HCT116 (cell line): ENCODE results near the gene CCL11. TPM values are rescaled to one million over a fixed set of nuclear protein-coding genes. Genes with fewer than 3 reads are reported as not detected.

Experiments used
- ATAC-seq: fragments of 200-7000 bp; cut with Tn5 transposase; 2 replicates; pipeline ENCODE4 v1.9.1; 2020; ENCODE audit warnings: mild to moderate bottlenecking, moderate library complexity
- BruUV-seq: library from RNA; stranded (reverse); fragments of 400-500 nt; replicated peaks from 2 replicates; lab custom pipeline; 2021; lab: Mats Ljungman, UMichigan
- CTCF ChIA-PET: fragments of 300-600 bp; sonication (Branson Sonifier 250); formaldehyde crosslinking; loops from one replicate; lab custom pipeline; 2021; ENCODE audit warnings: antibody characterized with exemption; lab: Charles Lee
- POLR2A ChIA-PET: fragments of 300-600, 350-600 bp; sonication (Branson Sonifier 250); formaldehyde crosslinking; loops from one replicate; lab custom pipeline; 2021; ENCODE audit warnings: antibody characterized with exemption; lab: Charles Lee
- RAD21 ChIA-PET, 2 experiments: fragments of 300-600 bp; sonication (Branson Sonifier 250); formaldehyde crosslinking; loops; one replicate each; lab custom pipeline; 2023; ENCODE audit warnings: low total read pairs in 2 of 2; ENCODE audit not compliant: uncharacterized antibody in 2 of 2, unreplicated experiment in 2 of 2, low non-redundant PET in 1 of 2; lab: Charles Lee
- DNase-seq: peaks from one replicate; pipeline ENCODE4 v3.0.0-alpha.2; 2010; ENCODE audit warnings: low read depth, low spot score
- H2AFZ ChIP-seq: fragments of 200-600 bp; shearing (Covaris generic), sonication (generic); 2 replicates; pipeline ENCODE4 v1.6.1; 2017; ENCODE audit warnings: low read depth, mixed run types, mixed read lengths, antibody characterized with exemption, low read length; ENCODE audit not compliant: poor library complexity, severe bottlenecking
- H3K27ac ChIP-seq: 2 replicates; pipeline ENCODE4 v1.5.1; 2012; ENCODE audit warnings: low read depth, low read length
- H3K27me3 ChIP-seq: fragments of 200-600 bp; sonication (generic); 2 replicates; pipeline ENCODE4 v1.6.1; 2016; ENCODE audit warnings: mixed run types, low read length, mixed read lengths; ENCODE audit not compliant: insufficient read depth
- H3K36me3 ChIP-seq, 2 experiments: fragments of 200-500 bp in 1 of 2; fragments of 200-600 bp in 1 of 2; sonication (Bioruptor generic) in 1 of 2; sonication (generic) in 1 of 2; 2 replicates each; pipeline versions ENCODE4 v1.5.1 to v1.6.1; 2014 to 2016; ENCODE audit warnings: low read length in 2 of 2, inconsistent platforms in 1 of 2, mixed read lengths in 1 of 2, mixed run types in 1 of 2; ENCODE audit not compliant: insufficient read depth in 2 of 2, control insufficient read depth in 1 of 2
- H3K4me1 ChIP-seq, 2 experiments: fragments of 200-600 bp in 1 of 2; sonication (generic) in 1 of 2; 2 replicates each; pipeline versions ENCODE4 v1.5.1 to v1.6.1; 2012 to 2017; ENCODE audit warnings: low read length in 2 of 2, inconsistent platforms in 1 of 2, mild to moderate bottlenecking in 1 of 2, mixed read lengths in 1 of 2, mixed run types in 1 of 2, moderate library complexity in 1 of 2; ENCODE audit not compliant: insufficient read depth in 2 of 2, control insufficient read depth in 1 of 2
- H3K4me2 ChIP-seq: fragments of 200-600 bp; sonication (generic); 2 replicates; pipeline ENCODE4 v1.6.1; 2017; ENCODE audit warnings: mixed run types, low read length, mixed read lengths
- H3K4me3 ChIP-seq, 2 experiments: fragments of 200-600 bp in 1 of 2; sonication (generic) in 1 of 2; replicated peaks in 1 of 2; 2 replicates each; pipeline ENCODE4 v1.5.1; 2011 to 2016; ENCODE audit warnings: low read length in 2 of 2, control low read depth in 1 of 2, low read depth in 1 of 2, mild to moderate bottlenecking in 1 of 2, mixed read lengths in 1 of 2, mixed run types in 1 of 2
- H3K79me2 ChIP-seq: fragments of 200-600 bp; sonication (generic); 2 replicates; pipeline ENCODE4 v1.6.1; 2017; ENCODE audit warnings: mild to moderate bottlenecking, mixed run types, low read length, moderate library complexity, mixed read lengths; ENCODE audit not compliant: insufficient read depth
- H3K9ac ChIP-seq: fragments of 200-600 bp; sonication (generic); 2 replicates; pipeline ENCODE4 v1.6.1; 2016; ENCODE audit warnings: low read length, mixed read lengths
- H3K9me2 ChIP-seq: fragments of 200-600 bp; sonication (generic), shearing (Covaris generic); 2 replicates; pipeline ENCODE4 v1.6.1; 2017; ENCODE audit warnings: mixed run types, mild to moderate bottlenecking, moderate library complexity; ENCODE audit not compliant: insufficient read depth
- H3K9me3 ChIP-seq, 2 experiments: fragments of 200-500 bp in 1 of 2; fragments of 200-600 bp in 1 of 2; sonication (Bioruptor generic) in 1 of 2; sonication (generic) in 1 of 2; 2 replicates each; pipeline ENCODE4 v1.6.1; 2014 to 2017; ENCODE audit warnings: low read length in 2 of 2, mixed read lengths in 2 of 2, inconsistent platforms in 1 of 2, low read depth in 1 of 2, mild to moderate bottlenecking in 1 of 2, mixed run types in 1 of 2, moderate library complexity in 1 of 2; ENCODE audit not compliant: control insufficient read depth in 1 of 2, insufficient read depth in 1 of 2
- H4K20me1 ChIP-seq: fragments of 200-600 bp; sonication (generic), shearing (Covaris generic); 2 replicates; pipeline ENCODE4 v1.6.1; 2017; ENCODE audit warnings: mixed run types, mild to moderate bottlenecking, moderate library complexity; ENCODE audit not compliant: insufficient read depth
- CEBPB ChIP-seq: IDR thresholded peaks from 2 replicates; pipeline ENCODE4 v1.6.1; 2012; ENCODE audit warnings: low read depth
- CTCF ChIP-seq, 3 experiments: fragments of 200-600 bp in 1 of 3; sonication (generic) in 1 of 3; IDR thresholded peaks in 2 of 3; conservative IDR thresholded peaks in 1 of 3; 2 replicates each; pipeline ENCODE4 v1.5.1; 2012 to 2017; ENCODE audit warnings: low read depth in 2 of 3, low read length in 2 of 3, antibody characterized with exemption in 1 of 3, borderline replicate concordance in 1 of 3, control low read depth in 1 of 3, mild to moderate bottlenecking in 1 of 3, mixed read lengths in 1 of 3, mixed run types in 1 of 3, moderate library complexity in 1 of 3; ENCODE audit not compliant: insufficient read depth in 1 of 3
- EZH2 ChIP-seq: fragments of 200-600 bp; sonication (generic); IDR thresholded peaks from 2 replicates; pipeline ENCODE4 v1.6.1; 2017; ENCODE audit warnings: antibody characterized with exemption, mixed run types
- FOSL1 ChIP-seq: IDR thresholded peaks from 2 replicates; pipeline ENCODE4 v1.6.1; 2012; ENCODE audit warnings: low read depth
- MAX ChIP-seq: IDR thresholded peaks from 2 replicates; pipeline ENCODE4 v1.6.1; 2012
- POLR2A ChIP-seq: IDR thresholded peaks from 2 replicates; pipeline ENCODE4 v1.7.0; 2011; ENCODE audit warnings: borderline replicate concordance; ENCODE audit not compliant: insufficient read depth, insufficient read length; ENCODE audit errors: extremely low read depth
- SP1 ChIP-seq: IDR thresholded peaks from 2 replicates; pipeline ENCODE4 v1.6.1; 2012; ENCODE audit warnings: low read depth
- TCF7L2 ChIP-seq: IDR thresholded peaks from 2 replicates; pipeline ENCODE4 v1.7.0; 2011; ENCODE audit warnings: borderline replicate concordance, inconsistent platforms; ENCODE audit not compliant: insufficient read depth, insufficient read length; ENCODE audit errors: extremely low read depth
- YY1 ChIP-seq: IDR thresholded peaks from 2 replicates; pipeline ENCODE4 v1.6.1; 2011; ENCODE audit warnings: low read length, low read depth, moderate library complexity, mild to moderate bottlenecking; ENCODE audit not compliant: insufficient replicate concordance; ENCODE audit errors: extremely low read depth
- intact Hi-C: fragments of 100-400 bp; cut with micrococcal nuclease; formaldehyde crosslinking; loops from 2 replicates; pipeline ENCODE4 v1.10.0; 2022
- total RNA-seq: library from RNA; stranded (reverse); gene quantifications from one replicate; pipeline ENCODE4 v1.2.1, GENCODE V29; 2021; ENCODE audit not compliant: unreplicated experiment

CCL11 gene
- total RNA-seq, 1 experiment from 2014 or later = not detected

GRCh38 chr17:34290586-34290985 is 5.0 kb downstream of the CCL11 start:
- H4K20me1 ChIP-seq = no peaks in the 10 kb centered on the region
- no peaks in the 10 kb centered on the region for H3K79me2 ChIP-seq
- no TSS peak for BruUV-seq
- DNase-seq = no peak
- H3K4me3 ChIP-seq = no peak overlapping the region
- H2AFZ ChIP-seq = no peak overlapping the region
- H3K9me3 ChIP-seq = no peaks in the 10 kb centered on the region
- no peak for ATAC-seq
- CTCF ChIA-PET = no interaction called here
- no peaks in the 10 kb centered on the region for H3K4me1 ChIP-seq
- POLR2A ChIA-PET = no interaction called here
- intact Hi-C loops = no loop called here
- no peak overlapping the region for H3K4me2 ChIP-seq
- H3K36me3 ChIP-seq = no peaks in the 10 kb centered on the region
- no peaks in the 10 kb centered on the region for H3K9me2 ChIP-seq
- RAD21 ChIA-PET = no interaction called here
- H3K27ac ChIP-seq = no peak overlapping the region
- TF ChIP-seq CEBPB = no peak
- TF ChIP-seq FOSL1 = no peak
- no peak for TF ChIP-seq TCF7L2
- no peak for TF ChIP-seq SP1
- no peak for TF ChIP-seq YY1
- no peak for TF ChIP-seq CTCF (IDR thresholded peaks at IDR 0.05 in 2 of 3, conservative IDR thresholded peaks at IDR 0.05 in 1 of 3; ENCODE audit: borderline replicate concordance in 1 of 3, insufficient read depth in 1 of 3, low read depth in 2 of 3, low read length in 2 of 3)
- no peak for TF ChIP-seq EZH2
- TF ChIP-seq MAX = no peak
- TF ChIP-seq POLR2A = no peak
- H3K9ac ChIP-seq = no peak overlapping the region
- no peaks in the 10 kb centered on the region for H3K27me3 ChIP-seq
